T-cell (primary cell): Measurements from ENCODE around the gene IFT52. TPM values are rescaled to one million over a fixed set of nuclear protein-coding genes. Genes with fewer than 3 reads are reported as not detected.
"Not testable (repeated sequence)": the region's sequence is repeated elsewhere in the genome, so short reads cannot be mapped to it uniquely, and the experiment has no call there.

Experiments used
- ATAC-seq, 4 experiments: fragments of 200-7000 bp in 3 of 4; fragments of 150-1000 bp in 1 of 4; cut with Tn5 transposase; replicated peaks in 1 of 4; 1 replicate in 3 of 4; 2 replicates in 1 of 4; pipeline ENCODE4 v1.10.0; 2021; ENCODE audit warnings: moderate library complexity in 3 of 4, mild to moderate bottlenecking in 2 of 4, moderate number of reproducible peaks in 1 of 4
- CTCF ChIA-PET, 2 donors: fragments of 300-600 bp; sonication (Branson Sonifier 250); formaldehyde crosslinking; loops; one replicate each; lab custom pipeline; 2022; ENCODE audit warnings: antibody characterized with exemption in 2 of 2; lab: Charles Lee
- POLR2A ChIA-PET, 2 donors: fragments of 300-600 bp; sonication (Branson Sonifier 250); formaldehyde crosslinking; loops; one replicate each; lab custom pipeline; 2022; ENCODE audit warnings: antibody characterized with exemption in 2 of 2; lab: Charles Lee
- DNase-seq, 35 experiments: peaks; one replicate each; pipeline versions ENCODE4 v3.0.0 to v3.0.0-alpha.2; 2013 to 2023
- H3K27ac ChIP-seq: one replicate; pipeline ENCODE4 v1.5.1; 2013; ENCODE audit warnings: low read length
- H3K27me3 ChIP-seq, 2 experiments: replicated peaks in 1 of 2; 1 replicate in 1 of 2; 2 replicates in 1 of 2; pipeline versions ENCODE4 v1.6.1 to v1.7.0; 2013; ENCODE audit warnings: low read length in 1 of 2, mixed read lengths in 1 of 2; ENCODE audit not compliant: control insufficient read depth in 2 of 2, insufficient read depth in 2 of 2; ENCODE audit errors: extremely low read depth in 1 of 2
- H3K36me3 ChIP-seq, 2 donors: 1 replicate in 1 of 2; 2 replicates in 1 of 2; pipeline versions ENCODE4 v1.6.1 to v1.7.0; 2013; ENCODE audit warnings: low read length in 1 of 2; ENCODE audit not compliant: control insufficient read depth in 2 of 2, insufficient read depth in 1 of 2; ENCODE audit errors: extremely low read depth in 1 of 2
- H3K4me1 ChIP-seq, 2 experiments: 1 replicate in 1 of 2; 2 replicates in 1 of 2; pipeline versions ENCODE4 v1.6.1 to v1.7.0; 2013; ENCODE audit warnings: low read length in 2 of 2, mixed read lengths in 1 of 2; ENCODE audit not compliant: insufficient read depth in 2 of 2, control insufficient read depth in 1 of 2; ENCODE audit errors: extremely low read depth in 1 of 2
- H3K4me3 ChIP-seq, 2 donors: 1 replicate in 1 of 2; 2 replicates in 1 of 2; pipeline versions ENCODE4 v1.5.1 to v1.7.0; 2013; ENCODE audit warnings: mild to moderate bottlenecking in 2 of 2, low read length in 1 of 2, moderate library complexity in 1 of 2; ENCODE audit not compliant: control insufficient read depth in 1 of 2; ENCODE audit errors: extremely low read depth in 1 of 2
- H3K9me3 ChIP-seq: 2 replicates; pipeline ENCODE4 v1.7.0; 2013
- H3K27ac Mint-ChIP-seq, 2 donors: one replicate each; pipeline ENCODE4 v1.8.0; 2020 to 2021; ENCODE audit warnings: mild to moderate bottlenecking in 2 of 2, mixed read lengths in 2 of 2
- H3K27me3 Mint-ChIP-seq, 2 donors: one replicate each; pipeline ENCODE4 v1.8.0; 2021 to 2022; ENCODE audit warnings: mixed read lengths in 2 of 2
- H3K36me3 Mint-ChIP-seq: one replicate; pipeline ENCODE4 v1.8.0; 2021; ENCODE audit warnings: mixed read lengths
- H3K4me1 Mint-ChIP-seq, 3 donors: one replicate each; pipeline ENCODE4 v1.8.0; 2020 to 2022; ENCODE audit warnings: mixed read lengths in 3 of 3, mild to moderate bottlenecking in 1 of 3
- H3K4me3 Mint-ChIP-seq, 3 donors: one replicate each; pipeline ENCODE4 v1.8.0; 2020 to 2022; ENCODE audit warnings: mild to moderate bottlenecking in 3 of 3, mixed read lengths in 3 of 3, moderate library complexity in 3 of 3
- H3K9me3 Mint-ChIP-seq, 3 donors: one replicate each; pipeline ENCODE4 v1.8.0; 2020 to 2022; ENCODE audit warnings: mixed read lengths in 3 of 3
- WGBS: methylation state at CpG from one replicate; pipeline ENCODE4 v1.1.5; 2013; ENCODE audit warnings: missing lambda C conversion rate; ENCODE audit not compliant: insufficient coverage; 5-methylcytosine and 5-hydroxymethylcytosine counted together
- total RNA-seq, 35 experiments: library from RNA in 6 of 35; stranded (reverse) in 6 of 35; fragments of 120-200 nt in 1 of 35; gene quantifications; one replicate each; pipeline versions ENCODE4 v1.2.1 to v1.2.4 and lab custom pipeline; 2013 to 2026

The IFT52 gene
- total RNA-seq, 5 donors from 2014 or later (not counting 1 experiment from before 2014, with no cell fraction given) = 11.4 to 16.0 (median 13.9) TPM

DNA sequence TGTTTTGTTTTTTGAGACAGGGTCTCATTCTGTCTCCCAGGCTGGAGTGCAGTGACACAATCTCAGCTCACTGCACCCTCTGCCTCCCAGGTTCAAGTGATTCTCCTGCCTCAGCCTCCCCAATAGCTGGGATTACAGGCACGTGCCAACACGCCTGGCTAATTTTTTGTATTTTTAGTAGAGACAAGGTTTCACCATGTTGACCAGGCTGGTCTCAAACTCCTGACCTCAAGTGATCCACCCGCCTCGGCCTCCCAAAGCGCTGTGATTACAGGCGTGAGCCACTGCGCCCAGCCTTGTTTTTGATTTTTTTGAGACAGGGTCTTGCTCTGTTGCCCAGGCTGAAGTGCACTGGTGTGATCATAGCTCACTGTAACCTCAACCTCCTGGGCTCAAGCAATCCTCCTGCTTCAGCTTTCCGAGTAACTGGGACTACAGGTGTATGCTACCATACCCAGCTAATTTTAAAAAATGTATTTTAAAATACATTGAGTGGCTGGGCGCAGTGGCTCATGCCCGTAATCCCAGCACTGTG, 61.0 kb downstream of the IFT52 start:
- no CpG with 5 or more reads among the region's 10 CpGs for WGBS
- H3K9me3 ChIP-seq, CTCF ChIA-PET, H3K36me3 Mint-ChIP-seq, H3K4me3 ChIP-seq, H3K27ac Mint-ChIP-seq, ATAC-seq, H3K27me3 ChIP-seq, H3K9me3 Mint-ChIP-seq, POLR2A ChIA-PET, H3K27me3 Mint-ChIP-seq, DNase-seq, H3K4me1 ChIP-seq, H3K4me3 Mint-ChIP-seq, H3K27ac ChIP-seq, H3K36me3 ChIP-seq, H3K4me1 Mint-ChIP-seq: not testable (repeated sequence)

DNA sequence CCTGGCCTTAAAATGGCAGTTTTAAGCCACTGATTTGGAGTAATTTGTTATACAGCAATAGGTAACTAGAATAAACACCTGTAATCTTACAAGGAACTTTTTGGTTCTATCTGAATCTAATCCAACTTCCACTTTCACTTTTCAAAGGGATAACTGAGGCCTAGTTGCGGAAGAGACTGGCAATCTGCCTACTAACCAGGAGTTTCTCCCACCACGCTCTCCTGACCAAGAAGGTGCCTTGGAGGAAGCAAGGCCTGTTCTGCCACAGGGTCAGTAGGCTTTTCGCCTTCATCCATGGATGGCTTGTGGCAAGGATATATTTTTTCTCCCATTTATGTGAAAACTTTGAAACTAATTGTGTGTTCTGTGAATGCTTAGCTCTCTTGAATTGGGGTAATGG, 63.2 kb downstream of the IFT52 start:
- ChIA-PET CTCF (no interaction called here), POLR2A (interaction anchor here in 1 of 2 donors (0.6 kb wide), 1 partner anchor 63 kb away, joined by 3 read pairs; the partner anchor contains the start of gene IFT52)
- Histone ChIP-seq H3K27me3 (no peaks in the 10 kb centered on the region), H3K27ac (no peak overlapping the region), H3K9me3 (no peaks in the 10 kb centered on the region), H3K36me3 (no peaks in the 10 kb centered on the region), H3K4me1 (peaks cover 6 to 17% of the 10 kb centered on the region in 2 experiments), H3K4me3 (no peak overlapping the region)
- ATAC-seq (no peak), DNase-seq (no peak)
- H3K4me3 Mint-ChIP-seq = no peak overlapping the region
- H3K36me3 Mint-ChIP-seq = no peaks in the 10 kb centered on the region
- no peaks in the 10 kb centered on the region for H3K27me3 Mint-ChIP-seq
- H3K4me1 Mint-ChIP-seq = peaks cover 7 to 14% (median 9%) of the 10 kb centered on the region in 3 donors
- peak overlapping the region in 1 of 2 donors; percentile 46 for H3K27ac Mint-ChIP-seq
- WGBS = 100% methylated on average over 1 of the region's 3 CpGs
- no peaks in the 10 kb centered on the region for H3K9me3 Mint-ChIP-seq

DNA sequence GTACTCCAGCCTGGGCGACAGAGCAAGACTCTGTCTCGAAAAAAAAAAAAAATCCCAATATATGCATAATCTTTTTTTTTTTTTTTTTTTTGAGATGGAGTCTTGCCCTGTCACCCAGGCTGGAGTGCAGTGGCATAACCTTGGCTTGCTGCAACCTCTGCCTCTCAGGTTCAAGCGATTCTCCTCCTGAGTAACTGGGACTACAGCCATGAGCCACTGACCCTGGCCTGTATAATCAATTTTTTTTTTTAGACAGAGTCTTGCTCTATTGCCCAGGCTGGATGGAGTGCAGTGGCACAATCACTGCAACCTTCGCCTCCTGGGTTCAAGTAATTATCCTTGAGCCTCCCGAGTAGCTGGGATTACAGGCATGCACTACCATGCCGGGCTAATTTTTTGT, 64.4 kb downstream of the IFT52 start:
- CTCF ChIA-PET = not testable (repeated sequence)

DNA sequence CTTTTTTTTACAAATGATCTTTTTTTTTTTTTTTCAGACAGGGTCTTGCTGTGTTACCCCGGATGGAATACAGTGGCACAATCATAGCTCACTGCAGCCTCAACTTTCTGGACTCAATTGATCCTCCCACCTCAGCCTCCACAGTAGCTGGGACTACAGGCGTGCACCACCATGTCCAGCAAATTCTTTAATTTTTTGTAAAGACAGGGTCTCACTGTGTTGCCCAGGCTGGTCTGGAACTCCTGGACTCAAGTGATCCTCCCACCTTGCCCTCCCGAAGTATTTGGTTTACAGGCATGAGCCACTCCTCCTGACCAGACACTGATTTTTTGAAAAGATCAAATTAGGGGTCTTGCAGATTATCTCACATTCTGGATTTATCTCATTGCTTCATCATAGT, 65.2 kb downstream of the IFT52 start:
- no peaks in the 10 kb centered on the region for H3K36me3 ChIP-seq
- Mint-ChIP-seq H3K4me3 (peak overlapping the region; percentile 52 to 92 (median 85)), H3K27me3 (no peaks in the 10 kb centered on the region), H3K27ac (peak overlapping the region in 1 of 2 donors; percentile 58), H3K9me3 (no peaks in the 10 kb centered on the region), H3K36me3 (no peaks in the 10 kb centered on the region), H3K4me1 (peaks cover 7 to 14% (median 9%) of the 10 kb centered on the region in 3 donors)
- no peaks in the 10 kb centered on the region for H3K9me3 ChIP-seq
- no peak overlapping the region for H3K27ac ChIP-seq
- ChIA-PET POLR2A (interaction anchor here (0.6 to 0.8 kb wide), 2 partner anchors 129 to 157 kb away, joined by 3 to 5 read pairs; no protein-coding TSS in a partner anchor), CTCF (interaction anchor here in 1 of 2 donors (0.6 kb wide), 1 partner anchor 975 kb away, joined by 3 read pairs; no protein-coding TSS in a partner anchor)
- no peaks in the 10 kb centered on the region for H3K27me3 ChIP-seq
- no peak for ATAC-seq
- no peak for DNase-seq
- no peak overlapping the region for H3K4me3 ChIP-seq
- H3K4me1 ChIP-seq = peaks cover 6 to 17% of the 10 kb centered on the region in 2 experiments
- 89% methylated on average over 1 of the region's 3 CpGs for WGBS

More for the DNA sequence above, 64.4 kb downstream of the IFT52 start:
- H3K9me3 ChIP-seq, H3K27ac Mint-ChIP-seq, H3K36me3 Mint-ChIP-seq, H3K27me3 Mint-ChIP-seq, H3K27ac ChIP-seq, H3K36me3 ChIP-seq, H3K4me3 Mint-ChIP-seq, ATAC-seq, H3K27me3 ChIP-seq, POLR2A ChIA-PET, H3K4me3 ChIP-seq, H3K9me3 Mint-ChIP-seq, DNase-seq: not testable (repeated sequence)
- peaks cover 7 to 14% (median 9%) of the 10 kb centered on the region in 3 donors for H3K4me1 Mint-ChIP-seq
- peaks cover 6 to 17% of the 10 kb centered on the region in 2 experiments for H3K4me1 ChIP-seq
- WGBS = 100% methylated on average over 1 of the region's 6 CpGs

DNA sequence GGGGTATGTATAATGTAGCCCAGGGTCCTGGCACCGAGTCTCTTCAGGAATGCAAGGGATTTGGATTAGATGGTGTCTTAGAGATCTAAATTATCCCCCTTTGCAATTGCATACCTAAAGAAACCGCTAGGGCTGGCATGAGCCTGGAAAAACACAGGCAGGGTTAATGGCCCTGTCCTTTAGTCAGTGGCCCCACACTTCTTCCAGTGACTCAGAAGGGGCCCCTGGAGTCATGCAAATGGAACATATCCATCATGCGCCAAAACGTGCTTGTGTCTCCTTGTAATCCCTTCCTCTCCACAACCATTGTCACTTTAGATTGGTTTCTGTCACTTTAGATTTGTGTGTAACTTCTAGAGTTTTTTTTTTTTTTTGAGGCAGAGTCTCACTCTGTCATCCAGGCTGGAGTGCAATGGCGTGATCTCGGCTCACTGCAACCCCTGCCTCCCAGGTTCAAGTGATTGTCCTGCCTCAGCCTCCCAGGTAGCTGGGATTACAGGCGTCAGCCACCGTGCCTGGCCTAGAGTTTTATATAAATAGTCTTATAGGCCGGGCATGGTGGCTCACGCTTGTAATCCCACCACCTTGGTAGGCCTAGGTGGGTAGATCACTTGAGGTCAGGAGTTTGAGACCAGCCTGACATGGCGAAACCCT, 67.5 kb downstream of the IFT52 start:
- peak overlapping the region; percentile 85 to 92 (median 88) for H3K4me3 Mint-ChIP-seq
- H3K27ac Mint-ChIP-seq = peak overlapping the region; percentile 74 to 93

DNA sequence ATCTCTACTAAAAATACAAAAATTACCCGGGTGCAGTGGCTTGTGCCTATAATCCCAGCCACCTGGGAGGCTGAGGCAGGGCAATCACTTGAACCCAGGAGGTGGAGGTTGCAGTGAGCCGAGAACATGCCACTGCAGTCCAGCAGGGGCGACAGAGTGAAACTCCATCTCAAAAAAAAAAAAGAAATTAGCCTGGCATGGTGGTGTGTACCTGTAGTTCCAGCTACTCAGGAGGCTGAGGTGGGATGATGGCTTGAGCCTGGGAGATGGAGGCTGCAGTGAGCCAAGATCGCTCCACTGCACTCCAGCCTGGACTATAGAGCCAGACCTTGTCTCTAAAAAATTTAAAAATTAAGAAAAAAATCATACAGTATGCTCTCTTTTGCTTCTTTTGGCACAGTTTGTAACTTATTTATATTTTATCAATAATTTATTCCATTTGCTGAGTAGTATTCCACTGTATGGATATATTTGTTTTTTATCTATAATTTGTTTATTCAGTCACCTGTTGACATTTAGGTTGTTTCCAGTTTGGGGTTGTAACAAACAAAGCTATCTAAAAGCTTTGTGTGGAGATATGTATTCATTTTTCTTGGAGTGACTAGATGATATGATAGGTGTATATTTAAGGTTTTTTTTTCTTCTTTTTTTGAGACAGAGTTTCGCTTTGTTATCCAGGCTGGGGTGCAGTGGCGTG, 68.1 kb downstream of the IFT52 start:
- H3K4me3 Mint-ChIP-seq = no peak overlapping the region
- H3K27me3 Mint-ChIP-seq = no peaks in the 10 kb centered on the region
- ChIA-PET CTCF (interaction anchor here in 1 of 2 donors (0.8 kb wide), 1 partner anchor 420 kb away, joined by 4 read pairs; no protein-coding TSS in a partner anchor), POLR2A (interaction anchor here in 1 of 2 donors (0.6 to 0.7 kb wide), 2 partner anchors 15 to 331 kb away, joined by 3 to 4 read pairs; no protein-coding TSS in a partner anchor)
- peaks cover 7 to 14% (median 9%) of the 10 kb centered on the region in 3 donors for H3K4me1 Mint-ChIP-seq
- DNase-seq (no peak), ATAC-seq (no peak)
- WGBS = no CpG with 5 or more reads among the region's 6 CpGs
- Histone ChIP-seq H3K9me3 (no peaks in the 10 kb centered on the region), H3K4me1 (peaks cover 6 to 17% of the 10 kb centered on the region in 2 experiments), H3K36me3 (no peaks in the 10 kb centered on the region), H3K27ac (no peak overlapping the region), H3K4me3 (no peak overlapping the region), H3K27me3 (no peaks in the 10 kb centered on the region)
- no peaks in the 10 kb centered on the region for H3K9me3 Mint-ChIP-seq
- no peaks in the 10 kb centered on the region for H3K36me3 Mint-ChIP-seq
- H3K27ac Mint-ChIP-seq = no peak overlapping the region

More for the DNA sequence above, 67.5 kb downstream of the IFT52 start:
- peaks cover 7 to 14% (median 9%) of the 10 kb centered on the region in 3 donors for H3K4me1 Mint-ChIP-seq
- WGBS = no CpG with 5 or more reads among the region's 11 CpGs
- POLR2A ChIA-PET = no interaction called here
- Histone ChIP-seq H3K36me3 (no peaks in the 10 kb centered on the region), H3K4me3 (peak overlapping the region; percentile 76 to 86), H3K27me3 (no peaks in the 10 kb centered on the region), H3K27ac (peak overlapping the region; percentile 94), H3K4me1 (peaks cover 6 to 17% of the 10 kb centered on the region in 2 experiments), H3K9me3 (no peaks in the 10 kb centered on the region)
- H3K36me3 Mint-ChIP-seq = no peaks in the 10 kb centered on the region
- no peaks in the 10 kb centered on the region for H3K27me3 Mint-ChIP-seq
- DNase-seq = no peak
- no peaks in the 10 kb centered on the region for H3K9me3 Mint-ChIP-seq
- CTCF ChIA-PET = no interaction called here
- ATAC-seq = no peak
